ENCODE results near the gene MTMR12. TPM values are rescaled to one million over a fixed set of nuclear protein-coding genes. Genes with fewer than 3 reads are reported as not detected.
"Not testable (repeated sequence)": the region's sequence is repeated elsewhere in the genome, so short reads cannot be mapped to it uniquely, and the experiment has no call there.

The MTMR12 gene
- total and polyA plus RNA-seq, 3 donors from 2014 or later, result 53.6 to 64.0 (median 59.2) TPM

DNA sequence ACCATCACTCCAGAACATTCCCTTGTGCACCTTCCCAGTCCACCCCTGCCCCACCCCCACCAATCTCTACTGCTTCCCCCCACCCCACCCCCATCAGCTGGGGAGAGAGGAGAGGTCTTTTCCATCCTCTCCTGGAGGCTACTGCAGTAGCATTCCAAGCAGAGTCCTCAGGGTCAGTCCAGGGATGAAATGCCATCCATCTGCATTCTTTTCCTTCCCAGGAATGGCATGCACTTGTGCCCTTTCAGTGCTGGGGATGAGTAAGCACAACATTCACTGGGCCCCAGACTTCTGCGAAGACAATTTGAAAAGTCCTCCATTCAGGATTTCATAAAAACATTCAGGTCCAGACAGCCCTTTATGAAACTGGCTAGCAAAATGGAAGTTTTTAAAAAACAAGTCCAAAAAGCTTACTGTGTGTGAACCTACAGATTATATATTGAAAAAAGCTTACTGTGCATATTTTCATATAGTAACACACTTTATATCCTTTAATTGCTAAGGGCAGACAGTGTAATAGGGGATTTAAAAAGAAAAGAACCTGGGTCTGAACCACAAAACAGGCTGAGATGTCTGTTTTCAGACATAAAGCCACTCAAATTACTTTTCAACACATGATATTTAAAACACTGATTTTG, 88.6 kb downstream of the MTMR12 start:
- DNase-seq, result no peak
- no peaks in the 10 kb centered on the region for H3K27me3 ChIP-seq
- intact Hi-C loops (cut with DNase I; ENCODE audit: low total_unique reads), result no loop called here
- H3K4me1 ChIP-seq, result no peaks in the 10 kb centered on the region
- no peaks in the 10 kb centered on the region for H3K9me3 ChIP-seq
- WGBS, 2 donors, result 48 to 71% methylated on average over 1 of the region's 1 CpG
- no peaks in the 10 kb centered on the region for H3K36me3 ChIP-seq (ENCODE audit: low read depth, missing control alignments)
- H3K27ac ChIP-seq, result peak overlapping the region in 1 of 2 donors; percentile 82
- no peak overlapping the region for H3K4me3 ChIP-seq
- TF ChIP-seq CTCF (IDR thresholded peaks at IDR 0.05), result no peak
- no peak for TF ChIP-seq POLR2A (IDR thresholded peaks at IDR 0.05)

GRCh38 chr5:32222723-32223470, 89.8 kb downstream of the MTMR12 start:
- WGBS, 2 donors, result 82 to 84% methylated on average over 5 of the region's 5 CpGs
- H3K4me3 ChIP-seq, result no peak overlapping the region
- no peak overlapping the region for H3K27ac ChIP-seq
- no peaks in the 10 kb centered on the region for H3K27me3 ChIP-seq
- no peak for TF ChIP-seq POLR2A (IDR thresholded peaks at IDR 0.05)
- DNase-seq, result no peak
- peaks cover 5% of the 10 kb centered on the region for H3K4me1 ChIP-seq
- H3K36me3 ChIP-seq (ENCODE audit: low read depth, missing control alignments), result no peaks in the 10 kb centered on the region
- no peaks in the 10 kb centered on the region for H3K9me3 ChIP-seq
- intact Hi-C loops (cut with DNase I; ENCODE audit: low total_unique reads), result no loop called here

GRCh38 chr5:32217886-32218396, 94.8 kb downstream of the MTMR12 start:
- peak; percentile 47 for DNase-seq
- Histone ChIP-seq H3K4me3 (no peak overlapping the region), H3K27me3 (no peaks in the 10 kb centered on the region), H3K9me3 (no peaks in the 10 kb centered on the region), H3K27ac (peak overlapping the region; percentile 57 to 79), H3K36me3 (ENCODE audit: low read depth, missing control alignments) (no peaks in the 10 kb centered on the region), H3K4me1 (peaks cover 6% of the 10 kb centered on the region)
- WGBS, 2 donors, result 31 to 35% methylated on average over 12 of the region's 12 CpGs
- intact Hi-C loops (cut with DNase I; ENCODE audit: low total_unique reads), result no loop called here
- TF ChIP-seq POLR2A (IDR thresholded peaks at IDR 0.05) (no peak), CTCF (IDR thresholded peaks at IDR 0.05) (no peak)

- H3K36me3 ChIP-seq (ENCODE audit: low read depth, missing control alignments); H3K9me3 ChIP-seq; intact Hi-C loops (cut with DNase I; ENCODE audit: low total_unique reads); H3K27me3 ChIP-seq; H3K27ac ChIP-seq; H3K4me3 ChIP-seq; H3K4me1 ChIP-seq; DNase-seq: not testable (repeated sequence)
- WGBS, 2 donors, result 83 to 91% methylated on average over 1 of the region's 1 CpG
These were observed 98.4 kb downstream of the MTMR12 start for GRCh38 chr5:32214344-32214743.

DNA sequence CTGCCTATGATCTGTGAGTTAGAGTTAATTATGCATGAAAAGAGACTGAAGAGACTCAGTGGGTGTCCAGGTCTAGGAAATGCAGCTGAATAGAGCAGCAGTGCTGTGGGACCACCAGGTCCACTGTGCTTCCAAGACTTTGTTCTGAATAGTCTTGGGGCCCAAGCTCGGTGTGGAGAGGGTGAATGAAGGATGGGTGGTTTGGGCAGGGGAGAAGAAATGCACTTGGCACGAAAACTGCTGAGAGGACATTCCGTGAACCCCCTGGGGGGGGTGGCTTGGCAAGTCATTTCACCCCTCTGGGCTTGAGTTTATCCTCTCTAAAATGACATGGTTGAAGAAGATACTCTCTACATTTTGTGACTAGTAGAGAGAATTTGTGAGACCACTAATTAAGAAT, 102.6 kb downstream of the MTMR12 start:
- Histone ChIP-seq H3K36me3 (ENCODE audit: low read depth, missing control alignments) (no peaks in the 10 kb centered on the region), H3K4me1 (no peaks in the 10 kb centered on the region), H3K27ac (no peak overlapping the region), H3K27me3 (no peaks in the 10 kb centered on the region), H3K4me3 (no peak overlapping the region), H3K9me3 (no peaks in the 10 kb centered on the region)
- 73 to 78% methylated on average over 3 of the region's 3 CpGs for WGBS, 2 donors
- intact Hi-C loops (cut with DNase I; ENCODE audit: low total_unique reads), result no loop called here
- TF ChIP-seq POLR2A (IDR thresholded peaks at IDR 0.05) (no peak), CTCF (IDR thresholded peaks at IDR 0.05) (no peak)
- DNase-seq, result no peak

DNA sequence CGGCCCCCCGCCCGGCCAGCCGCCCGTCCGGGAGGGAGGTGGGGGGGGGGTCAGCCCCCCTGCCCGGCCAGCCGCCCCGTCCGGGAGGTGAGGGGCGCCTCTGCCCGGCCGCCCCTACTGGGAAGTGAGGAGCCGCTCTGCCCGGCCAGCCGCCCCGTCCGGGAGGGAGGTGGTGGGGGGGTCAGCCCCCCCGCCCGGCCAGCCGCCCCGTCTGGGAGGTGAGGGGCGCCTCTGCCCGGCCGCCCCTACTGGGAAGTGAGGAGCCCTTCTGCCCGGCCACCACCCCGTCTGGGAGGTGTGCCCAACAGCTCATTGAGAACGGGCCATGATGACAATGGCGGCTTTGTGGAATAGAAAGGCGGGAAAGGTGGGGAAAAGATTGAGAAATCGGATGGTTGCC, 103.9 kb downstream of the MTMR12 start:
- H3K4me1 ChIP-seq; H3K4me3 ChIP-seq; H3K9me3 ChIP-seq; H3K27me3 ChIP-seq; H3K36me3 ChIP-seq (ENCODE audit: low read depth, missing control alignments); H3K27ac ChIP-seq; DNase-seq; intact Hi-C loops (cut with DNase I; ENCODE audit: low total_unique reads): not testable (repeated sequence)
- no CpG with 5 or more reads among the region's 31 CpGs for WGBS, 2 donors
